Globus pallidus (tissue), 1 donor: ENCODE measurements around the gene UCKL1.
"Not testable (repeated sequence)": the region's sequence is repeated elsewhere in the genome, so short reads cannot be mapped to it uniquely, and the experiment has no call there.

Experiments used
- DNase-seq: peaks from one replicate; pipeline ENCODE4 v3.0.0-alpha.2; 2015; ENCODE audit warnings: low spot score

UCKL1 gene

GRCh38 chr20:63919130-63919529 lies 37.1 kb downstream of the UCKL1 start:
- DNase-seq: peak; percentile 24

GRCh38 chr20:63917811-63918210 lies 38.4 kb downstream of the UCKL1 start:
- DNase-seq: no peak

GRCh38 chr20:63916371-63916939 lies 39.8 kb downstream of the UCKL1 start:
- DNase-seq: not testable (repeated sequence)

DNA sequence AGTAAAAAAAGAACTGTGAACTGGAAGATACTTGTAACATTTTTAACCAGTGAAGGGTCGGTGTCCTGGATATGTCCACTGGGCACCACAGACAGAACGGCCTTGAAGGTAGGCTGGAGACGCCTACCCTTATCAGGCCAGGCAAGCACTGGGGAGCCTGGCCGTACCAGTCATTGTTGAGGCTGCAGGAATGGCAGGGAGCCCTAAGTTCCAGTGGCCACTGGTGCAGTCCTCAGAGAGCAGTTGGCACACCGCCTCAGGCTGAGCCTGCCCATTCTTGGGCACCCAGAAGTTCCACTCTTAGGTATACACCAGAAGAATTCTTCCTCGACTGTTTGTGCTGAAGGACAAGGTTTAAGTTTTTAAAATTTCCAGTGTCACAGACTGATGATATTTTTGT lies 40.7 kb downstream of the UCKL1 start:
- peak; percentile 77 for DNase-seq

DNA sequence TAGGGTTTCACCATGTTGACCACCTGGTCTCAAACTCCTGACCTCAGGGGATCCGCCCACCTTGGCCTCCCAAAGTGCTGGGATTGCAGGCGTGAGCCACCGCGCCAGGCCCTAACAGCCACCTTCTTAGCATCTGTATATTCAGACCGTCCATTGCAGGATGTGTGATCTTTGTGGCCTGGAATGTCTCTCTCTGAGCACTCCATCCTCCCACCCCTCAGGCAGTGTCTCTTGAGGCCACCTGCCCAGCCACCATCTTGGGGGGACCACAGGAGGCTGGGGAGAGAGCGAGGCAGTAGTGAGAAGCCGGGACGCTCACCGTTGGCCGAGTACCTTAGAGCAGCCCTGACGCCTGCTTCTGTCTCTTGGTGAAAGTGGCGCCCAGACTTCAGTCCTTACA lies 42.4 kb downstream of the UCKL1 start:
- no peak for DNase-seq

DNA sequence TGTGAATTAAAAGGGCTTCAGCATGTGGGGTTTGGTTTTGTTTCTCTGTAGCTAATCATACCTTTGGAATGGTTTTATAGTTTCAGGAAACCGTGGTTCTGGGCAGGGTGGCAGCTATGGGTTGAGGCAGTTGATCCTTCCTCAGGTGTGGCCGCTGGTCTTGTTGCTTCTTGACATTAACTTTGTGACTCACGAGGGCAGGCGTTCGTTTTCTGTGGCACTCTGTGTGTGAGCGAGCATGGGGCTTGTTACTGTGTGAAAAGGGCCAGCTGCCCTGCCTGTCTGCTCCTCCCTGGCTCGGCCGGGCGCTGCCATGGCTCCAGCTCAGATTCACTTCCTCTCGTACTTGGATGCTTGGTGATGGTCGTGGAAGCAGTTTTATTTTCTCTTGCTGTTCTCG lies 45.0 kb downstream of the UCKL1 start:
- peak; percentile 60 for DNase-seq

- no peak for DNase-seq
Measured at GRCh38 chr20:63908008-63908682, 48.1 kb downstream of the UCKL1 start.

DNA sequence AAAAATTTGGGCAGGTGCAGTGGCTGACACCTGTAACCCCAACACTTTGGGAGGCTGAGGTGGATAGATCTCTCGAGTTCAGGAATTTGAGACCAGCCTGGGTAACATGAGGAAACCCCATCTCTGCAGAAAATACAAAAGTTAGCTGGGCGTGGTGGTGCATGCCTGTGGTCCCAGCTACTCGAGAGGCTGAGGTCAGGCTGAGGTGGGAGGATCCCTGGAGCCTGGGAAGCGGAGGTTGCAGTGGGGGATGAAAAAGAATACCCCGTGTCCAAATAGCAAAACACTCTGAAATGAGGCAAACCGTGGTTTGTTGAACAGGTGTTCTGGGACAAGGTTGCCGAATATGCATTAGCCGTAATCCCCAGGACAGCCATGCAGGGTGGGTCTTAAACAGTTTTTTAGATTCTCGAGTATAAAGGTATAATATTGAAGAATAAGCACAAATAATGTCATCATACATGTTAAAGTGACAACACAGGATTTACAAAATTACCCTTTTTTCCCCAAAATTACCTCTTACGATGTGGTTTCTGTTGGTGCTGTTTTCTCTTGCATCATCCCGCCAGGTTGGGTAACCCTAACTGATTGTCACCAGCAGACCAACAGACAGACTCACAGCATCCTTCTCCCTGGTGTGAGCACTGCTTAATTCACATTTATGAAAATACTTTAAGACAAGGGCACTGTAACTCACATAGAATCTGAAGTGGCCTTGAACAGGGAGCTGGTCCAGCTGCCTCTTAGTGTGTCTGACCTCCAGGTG lies 52.2 kb downstream of the UCKL1 start:
- no peak for DNase-seq

- no peak for DNase-seq
Measured at GRCh38 chr20:63900413-63900812, 55.8 kb downstream of the UCKL1 start.

DNA sequence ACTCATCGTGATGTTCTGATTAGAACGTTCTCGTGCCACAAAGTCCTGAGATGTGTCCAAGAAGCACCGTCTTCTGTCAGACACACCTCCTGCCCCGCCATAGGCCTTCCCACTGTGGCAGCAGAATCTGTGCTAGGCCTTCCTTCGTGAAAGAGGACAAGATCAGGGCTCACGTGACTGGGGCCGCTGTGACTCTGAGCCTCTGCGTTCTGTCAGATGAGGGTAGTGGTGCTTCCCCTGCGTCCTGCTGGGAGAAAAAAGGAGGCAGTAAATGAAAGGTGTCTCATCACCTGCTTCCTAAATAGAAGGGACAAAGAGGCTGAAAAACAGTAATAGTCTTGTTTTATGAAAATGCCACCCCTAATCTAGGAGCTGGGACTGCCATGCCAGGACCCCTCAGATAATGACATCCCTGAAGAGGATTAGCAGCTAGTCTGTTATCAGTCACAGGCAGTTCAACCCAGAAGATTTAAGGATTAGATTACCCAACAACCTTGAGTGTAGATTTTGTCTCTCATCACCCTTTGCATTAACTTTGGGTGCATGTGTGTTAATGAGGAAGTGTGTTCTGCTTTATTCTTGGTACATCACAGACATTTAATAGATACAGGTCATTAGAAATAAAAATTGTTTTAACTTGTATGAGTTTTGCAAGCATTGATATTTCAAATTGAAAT lies 57.2 kb downstream of the UCKL1 start:
- no peak for DNase-seq

DNA sequence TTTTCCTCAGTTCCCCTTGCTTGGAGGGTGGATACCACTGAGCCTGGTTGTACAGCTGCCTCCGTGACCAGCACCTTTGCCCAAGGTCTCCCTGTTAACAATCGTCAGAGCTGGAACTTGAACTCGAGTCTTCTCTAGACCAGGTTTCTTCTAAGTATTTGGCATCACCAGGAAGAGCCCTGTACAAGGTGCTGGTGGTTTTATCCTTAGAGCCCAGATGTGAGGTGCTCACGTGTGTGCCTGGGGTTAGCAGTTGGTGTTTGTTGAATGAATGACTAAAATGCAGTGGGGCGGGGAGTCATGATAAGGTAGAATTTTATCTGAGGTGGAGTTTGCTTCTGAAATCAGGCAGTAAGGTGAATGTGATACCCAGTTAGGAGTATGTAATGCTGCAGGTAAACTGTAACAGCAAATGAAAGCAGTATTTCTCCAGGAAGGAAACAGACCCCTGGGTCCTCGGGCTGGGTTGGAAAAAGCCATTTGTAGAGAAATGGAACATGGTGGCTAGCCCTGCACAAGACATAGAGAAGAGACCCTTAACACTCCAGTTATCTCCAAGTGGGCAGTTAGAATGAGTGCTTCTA lies 58.1 kb downstream of the UCKL1 start:
- no peak for DNase-seq

- peak; percentile 60 for DNase-seq
Measured at GRCh38 chr20:63896264-63897105, 59.7 kb downstream of the UCKL1 start.

DNA sequence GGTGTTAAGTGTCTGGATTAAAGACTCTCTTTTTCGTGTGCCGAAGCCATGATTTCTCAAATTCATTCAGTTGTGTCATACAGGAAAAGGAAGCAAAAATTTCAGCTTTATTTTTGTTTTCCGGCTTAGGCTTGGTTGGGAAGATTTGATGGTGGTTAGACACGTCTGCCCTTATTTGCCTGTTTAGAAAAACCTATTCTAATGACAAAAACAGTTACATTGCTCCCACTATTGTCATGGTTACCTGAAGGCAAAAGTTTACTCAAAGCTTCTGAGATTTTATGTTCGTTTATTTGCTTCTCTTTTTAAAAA lies 60.3 kb downstream of the UCKL1 start:
- no peak for DNase-seq

GRCh38 chr20:63895202-63895951 lies 60.8 kb downstream of the UCKL1 start:
- DNase-seq: no peak

DNA sequence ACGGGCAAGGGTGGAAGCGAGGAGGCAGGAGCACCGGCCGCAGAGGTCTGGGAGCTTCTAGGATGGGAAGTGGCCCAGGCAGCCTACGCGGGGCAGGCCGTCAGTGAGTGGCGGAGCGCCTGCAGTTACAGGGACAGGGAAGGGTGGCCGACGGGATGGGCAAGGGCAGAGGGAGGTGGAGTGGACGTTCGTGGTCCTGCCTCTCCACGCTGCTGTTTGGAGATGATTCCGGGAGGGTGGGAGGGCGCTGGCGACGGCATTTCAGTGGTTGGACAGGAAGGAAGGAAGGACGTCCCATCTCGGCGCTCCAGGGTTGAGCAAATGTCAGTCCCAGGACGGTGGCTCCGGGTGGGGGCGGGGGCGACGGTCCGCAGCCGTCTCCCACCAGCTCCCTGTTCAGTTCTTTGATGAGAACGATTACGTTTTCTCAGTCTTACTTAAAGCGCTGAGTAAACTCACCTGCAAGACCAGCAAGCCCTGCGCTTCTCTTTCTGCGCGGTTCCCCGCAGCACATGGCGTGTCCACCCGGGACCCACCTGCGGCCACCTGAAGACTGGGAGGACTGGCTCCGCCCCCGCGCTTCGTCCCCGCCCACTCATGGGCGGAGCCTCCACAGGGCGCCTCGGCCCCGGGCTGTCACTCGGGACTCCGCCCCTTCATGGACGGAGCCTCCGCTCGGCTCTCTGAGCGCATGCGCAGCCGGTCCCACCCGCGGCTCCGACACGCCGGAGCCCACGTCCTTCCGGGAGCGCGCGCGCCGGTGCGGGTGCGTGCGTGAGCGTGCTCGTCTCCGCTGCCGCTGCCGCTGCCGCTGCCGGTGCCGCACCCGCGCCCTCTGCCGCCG lies 61.6 kb downstream of the UCKL1 start, which contains the start of gene DNAJC5:
Gene DNAJC5 (plus strand): TSS at position 769 of the 844 bp plus-strand sequence. CDS start 33,220 bp downstream, outside the sequence.
- DNase-seq: peak; percentile 97

GRCh38 chr20:63893999-63894357 lies 62.2 kb downstream of the UCKL1 start:
- DNase-seq: no peak

DNA sequence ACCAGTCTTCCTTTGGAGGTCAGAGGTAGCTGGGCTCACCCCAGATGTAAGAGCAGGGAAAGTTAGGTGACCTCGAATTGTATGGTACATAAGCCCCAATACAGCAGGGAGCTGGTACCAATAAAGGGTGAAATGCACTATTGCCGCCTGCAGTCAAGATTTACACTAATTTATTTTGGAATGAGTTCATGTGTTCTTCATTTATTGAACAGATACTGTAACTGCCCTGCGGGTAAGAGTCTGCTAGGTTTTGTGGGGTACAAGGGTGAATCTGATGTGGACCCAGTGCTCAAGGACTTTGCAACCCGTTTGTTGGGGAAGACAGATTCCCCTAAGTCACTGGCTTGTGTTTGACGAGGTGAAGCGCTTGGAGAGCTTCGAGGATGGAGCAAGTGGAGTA lies 63.8 kb downstream of the UCKL1 start:
- DNase-seq: no peak

- no peak for DNase-seq
Measured at GRCh38 chr20:63891061-63892002, 64.9 kb downstream of the UCKL1 start.

GRCh38 chr20:63890616-63891015 lies 65.6 kb downstream of the UCKL1 start:
- no peak for DNase-seq
